DLD1 (cell line): ENCODE data around the gene NGF.

Experiments used
- in situ Hi-C: cut with HindIII; loops from 2 replicates; pipeline ENCODE4 v1.10.0; 2017; ENCODE audit warnings: low sequenced_read_pairs

The NGF gene

DNA sequence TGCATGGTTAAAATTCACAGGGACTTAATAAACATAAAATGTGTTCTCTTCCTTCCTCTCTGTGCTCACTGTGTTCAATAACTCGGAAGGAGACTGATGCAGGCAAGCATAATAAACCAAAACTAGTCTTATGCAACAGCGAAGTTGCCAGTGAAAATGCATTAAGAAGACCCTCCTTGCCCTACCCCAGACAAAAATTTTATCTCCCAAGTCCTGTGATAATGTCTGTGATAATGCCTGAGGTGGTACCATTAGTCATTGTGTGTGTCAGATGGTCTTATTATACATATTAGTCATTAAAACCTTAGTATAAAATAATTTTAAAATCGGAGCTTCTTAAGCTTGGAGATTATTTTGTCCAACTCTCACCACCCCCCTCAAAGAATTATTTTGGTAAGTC is 97.8 kb downstream of the NGF start:
- in situ Hi-C loops: no loop called here

DNA sequence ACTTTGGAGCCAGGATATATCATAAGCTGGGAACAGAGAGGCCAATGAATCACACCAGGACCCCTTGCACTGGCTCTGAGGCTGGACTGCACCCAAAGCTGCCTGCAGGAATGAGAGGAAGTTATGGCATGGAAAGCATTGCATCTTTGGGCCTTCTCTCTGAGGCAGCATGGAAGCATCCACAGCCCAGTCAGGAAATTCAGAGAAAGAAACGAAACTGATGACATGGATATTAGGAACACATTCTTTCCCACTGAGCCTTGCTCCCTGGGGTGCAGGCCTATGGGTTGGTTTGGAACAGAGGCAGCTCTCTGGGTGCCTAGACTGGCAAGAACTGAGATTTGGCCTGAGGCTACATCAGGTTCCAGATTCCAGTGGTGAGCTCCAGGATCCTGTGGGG is 98.6 kb downstream of the NGF start:
- in situ Hi-C loops: no loop called here

- in situ Hi-C loops: no loop called here
These were observed 99.0 kb downstream of the NGF start for GRCh38 chr1:115239148-115239422.

DNA sequence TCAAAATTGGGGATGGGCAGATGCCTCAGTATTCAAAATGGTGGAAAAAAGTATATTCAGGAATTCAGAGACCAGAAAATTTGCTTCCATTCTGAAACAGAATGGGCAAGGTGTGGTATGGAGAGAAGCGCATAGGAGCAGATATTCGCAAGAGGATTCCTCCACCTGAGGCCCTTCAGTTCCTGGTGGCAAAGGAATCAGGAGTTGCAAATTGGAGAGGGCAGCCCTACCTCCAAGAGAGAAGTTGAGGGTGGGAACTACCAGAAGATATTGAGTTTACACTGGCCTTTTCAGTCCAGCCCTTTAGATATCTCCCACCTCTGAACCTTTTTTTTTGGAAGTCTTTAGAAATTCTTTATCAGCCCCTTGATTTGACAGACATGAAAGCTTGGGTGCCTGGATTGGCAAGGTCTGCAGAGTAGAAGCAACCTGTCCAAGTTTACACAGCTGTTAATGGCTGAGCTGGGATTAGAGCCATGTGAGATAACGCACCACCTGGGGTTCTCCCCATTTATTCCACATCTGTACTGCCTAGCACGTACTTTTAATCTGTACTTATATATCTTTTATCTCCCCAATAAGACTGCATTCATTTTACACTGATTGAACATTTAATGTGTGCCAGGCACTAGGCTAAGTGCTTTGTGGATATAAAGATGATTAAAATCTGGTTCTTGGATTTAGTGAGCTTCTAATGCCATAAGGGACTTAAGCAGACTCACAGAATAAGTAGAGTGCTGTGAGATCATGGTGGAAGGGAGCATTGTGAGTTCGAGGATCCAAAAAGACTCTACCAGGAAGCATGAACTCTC is 99.5 kb downstream of the NGF start:
- in situ Hi-C loops: no loop called here

GRCh38 chr1:115237507-115237906 is 100.5 kb downstream of the NGF start:
- in situ Hi-C loops: no loop called here

DNA sequence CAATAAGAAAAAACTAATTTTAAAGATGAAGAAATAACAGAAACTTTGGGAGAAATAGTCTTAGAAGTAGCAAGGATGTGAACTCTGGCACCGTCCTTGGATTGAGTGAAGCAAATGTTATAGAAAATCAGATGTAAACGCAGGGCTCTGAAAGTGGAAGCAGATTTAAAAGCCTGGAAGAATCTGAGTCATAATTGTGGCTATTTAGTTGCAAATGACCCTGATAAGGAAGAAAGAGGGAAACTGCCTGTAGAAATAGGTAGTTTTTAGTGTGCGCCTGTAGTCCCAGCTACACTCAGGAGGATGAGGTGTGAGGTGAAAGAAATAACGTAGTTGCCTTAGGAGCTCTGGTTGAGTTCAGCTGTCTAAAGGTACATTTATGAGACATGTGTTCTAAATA is 101.0 kb downstream of the NGF start:
- in situ Hi-C loops: no loop called here
